Mesenchymal stem cell (in vitro differentiated cells and primary cell): ENCODE measurements around the gene IGSF1.

Experiments used
- DNase-seq: peaks from one replicate; pipeline ENCODE4 v3.0.0-alpha.2; 2013
- H2AFZ ChIP-seq: one replicate; pipeline ENCODE4 v1.6.1; 2013; ENCODE audit warnings: low read depth, mild to moderate bottlenecking, control low read depth, inconsistent platforms, low read length, moderate library complexity
- H2AK5ac ChIP-seq: 2 replicates; pipeline ENCODE4 v1.6.1; 2013; ENCODE audit warnings: low read length, moderate library complexity, mild to moderate bottlenecking, inconsistent platforms; ENCODE audit not compliant: severe bottlenecking
- H2BK120ac ChIP-seq: one replicate; pipeline ENCODE4 v1.6.1; 2013; ENCODE audit warnings: low read depth, mild to moderate bottlenecking, inconsistent platforms, low read length, moderate library complexity
- H2BK12ac ChIP-seq, 2 experiments: one replicate each; pipeline ENCODE4 v1.6.1; 2013; ENCODE audit warnings: inconsistent platforms in 2 of 2, low read length in 2 of 2, mild to moderate bottlenecking in 2 of 2, moderate library complexity in 2 of 2, control low read depth in 1 of 2
- H2BK15ac ChIP-seq: one replicate; pipeline ENCODE4 v1.6.1; 2013; ENCODE audit warnings: mild to moderate bottlenecking, low read depth, inconsistent platforms; ENCODE audit not compliant: poor library complexity, severe bottlenecking
- H2BK5ac ChIP-seq: 2 replicates; pipeline ENCODE4 v1.6.1; 2013; ENCODE audit warnings: low read depth, mild to moderate bottlenecking, low read length, control low read depth, inconsistent platforms; ENCODE audit not compliant: poor library complexity, severe bottlenecking
- H3K14ac ChIP-seq, 2 experiments: one replicate each; pipeline ENCODE4 v1.6.1; 2013; ENCODE audit warnings: inconsistent platforms in 2 of 2, low read length in 2 of 2, control low read depth in 1 of 2, mild to moderate bottlenecking in 1 of 2, moderate library complexity in 1 of 2
- H3K18ac ChIP-seq, 2 experiments: one replicate each; pipeline ENCODE4 v1.6.1; 2013; ENCODE audit warnings: inconsistent platforms in 2 of 2, low read length in 2 of 2, control low read depth in 1 of 2, low read depth in 1 of 2, mild to moderate bottlenecking in 1 of 2
- H3K23ac ChIP-seq, 2 experiments: one replicate each; pipeline ENCODE4 v1.6.1; 2013; ENCODE audit warnings: inconsistent platforms in 2 of 2, low read length in 2 of 2, mild to moderate bottlenecking in 2 of 2, moderate library complexity in 2 of 2, control low read depth in 1 of 2
- H3K27ac ChIP-seq: 2 replicates; pipeline ENCODE4 v1.5.1; 2013; ENCODE audit warnings: mild to moderate bottlenecking, moderate library complexity, low read length, control low read depth, inconsistent platforms; ENCODE audit not compliant: poor library complexity, severe bottlenecking
- H3K27me3 ChIP-seq, 2 experiments: 2 replicates each; pipeline versions ENCODE4 v1.6.1 to v1.7.0; 2013; ENCODE audit warnings: low read length in 2 of 2, mild to moderate bottlenecking in 2 of 2, moderate library complexity in 2 of 2, control low read depth in 1 of 2, inconsistent platforms in 1 of 2; ENCODE audit not compliant: control insufficient read depth in 1 of 2, insufficient read depth in 1 of 2
- H3K36me3 ChIP-seq, 2 experiments: 2 replicates each; pipeline versions ENCODE4 v1.6.1 to v1.7.0; 2013; ENCODE audit warnings: low read length in 2 of 2, control low read depth in 1 of 2, inconsistent platforms in 1 of 2, low read depth in 1 of 2, mild to moderate bottlenecking in 1 of 2; ENCODE audit not compliant: insufficient read depth in 2 of 2, control insufficient read depth in 1 of 2
- H3K4ac ChIP-seq, 2 experiments: one replicate each; pipeline ENCODE4 v1.6.1; 2013; ENCODE audit warnings: inconsistent platforms in 2 of 2, low read length in 2 of 2, mild to moderate bottlenecking in 2 of 2, moderate library complexity in 2 of 2, control low read depth in 1 of 2, low read depth in 1 of 2
- H3K4me1 ChIP-seq: 2 replicates; pipeline ENCODE4 v1.6.1; 2013; ENCODE audit warnings: low read depth, low read length, control low read depth; ENCODE audit not compliant: control insufficient read depth, insufficient read depth
- H3K4me2 ChIP-seq: 2 replicates; pipeline ENCODE4 v1.6.1; 2013; ENCODE audit warnings: low read length, mild to moderate bottlenecking, inconsistent platforms; ENCODE audit not compliant: poor library complexity, severe bottlenecking
- H3K4me3 ChIP-seq, 2 experiments: 2 replicates each; pipeline versions ENCODE4 v1.5.1 to v1.7.0; 2013; ENCODE audit warnings: low read length in 2 of 2, mild to moderate bottlenecking in 2 of 2, control low read depth in 1 of 2, low read depth in 1 of 2; ENCODE audit not compliant: insufficient read depth in 1 of 2
- H3K79me1 ChIP-seq: replicated peaks from 2 replicates; pipeline ENCODE4 v1.6.1; 2013; ENCODE audit warnings: mild to moderate bottlenecking, control low read depth, low read length, inconsistent platforms; ENCODE audit not compliant: poor library complexity, severe bottlenecking
- H3K9ac ChIP-seq: 2 replicates; pipeline ENCODE4 v1.7.0; 2013; ENCODE audit warnings: mild to moderate bottlenecking, low read length, moderate library complexity
- H3K9me3 ChIP-seq: 2 replicates; pipeline ENCODE4 v1.7.0; 2013; ENCODE audit warnings: mild to moderate bottlenecking, low read length; ENCODE audit not compliant: control insufficient read depth
- H4K8ac ChIP-seq: one replicate; pipeline ENCODE4 v1.6.1; 2013; ENCODE audit warnings: inconsistent platforms, mild to moderate bottlenecking, low read length, moderate library complexity
- H4K91ac ChIP-seq: one replicate; pipeline ENCODE4 v1.6.1; 2013; ENCODE audit warnings: mild to moderate bottlenecking, low read length, inconsistent platforms
- WGBS: methylation state at CpG from one replicate; pipeline ENCODE4 v1.1.7; 2013; ENCODE audit warnings: mixed read lengths; 5-methylcytosine and 5-hydroxymethylcytosine counted together

The IGSF1 gene

DNA sequence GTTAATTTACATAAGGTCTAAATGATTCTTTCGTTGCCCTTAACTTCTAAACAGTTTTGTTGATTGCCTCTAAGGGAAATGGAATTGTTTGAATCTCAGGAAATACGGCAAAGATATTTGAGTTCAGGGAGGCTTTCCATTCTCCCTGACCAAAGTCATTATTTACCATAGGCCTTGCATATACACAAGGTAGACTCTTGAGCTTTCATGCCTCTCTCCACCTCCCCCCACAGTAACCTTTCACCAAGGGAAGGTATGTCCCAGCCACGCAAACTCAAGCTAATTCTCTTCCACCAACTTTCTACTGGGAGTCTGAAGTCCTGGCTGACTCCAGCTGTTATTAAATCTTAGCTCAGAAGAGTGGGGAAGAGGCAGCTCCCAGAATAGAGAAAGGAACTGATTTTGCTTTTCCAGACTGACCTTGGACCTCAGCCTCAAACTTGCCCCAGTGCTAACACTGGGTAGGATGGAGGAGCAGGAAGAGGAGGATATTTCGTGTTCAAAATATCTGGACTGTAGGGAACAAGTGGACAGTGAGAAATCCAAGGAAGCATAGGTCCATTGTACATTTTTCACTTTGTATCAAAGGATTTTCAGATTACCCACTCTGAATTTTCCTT lies 1.4 kb downstream of the IGSF1 start:
- H2AFZ ChIP-seq, result no peak overlapping the region
- H3K18ac ChIP-seq, result no peak overlapping the region
- H3K4me3 ChIP-seq, result no peak overlapping the region
- H3K4me1 ChIP-seq, result peaks cover 3% of the 10 kb centered on the region
- H3K4me2 ChIP-seq, result no peak overlapping the region
- H3K14ac ChIP-seq, result no peak overlapping the region
- no peak overlapping the region for H3K27ac ChIP-seq
- no peak overlapping the region for H4K91ac ChIP-seq
- H3K4ac ChIP-seq, result no peak overlapping the region
- no peak overlapping the region for H2BK120ac ChIP-seq
- 88% methylated on average over 3 of the region's 4 CpGs for WGBS
- H3K27me3 ChIP-seq, result peaks cover 0 to 47% of the 10 kb centered on the region in 2 experiments
- no peak overlapping the region for H3K9ac ChIP-seq
- no peak overlapping the region for H2AK5ac ChIP-seq
- no peak overlapping the region for H2BK5ac ChIP-seq
- no peaks in the 10 kb centered on the region for H3K36me3 ChIP-seq
- no peaks in the 10 kb centered on the region for H3K9me3 ChIP-seq
- DNase-seq, result no peak
- no peak overlapping the region for H2BK12ac ChIP-seq
- H2BK15ac ChIP-seq, result no peak overlapping the region
- H3K23ac ChIP-seq, result no peak overlapping the region
- no peak overlapping the region for H4K8ac ChIP-seq
- no peaks in the 10 kb centered on the region for H3K79me1 ChIP-seq

DNA sequence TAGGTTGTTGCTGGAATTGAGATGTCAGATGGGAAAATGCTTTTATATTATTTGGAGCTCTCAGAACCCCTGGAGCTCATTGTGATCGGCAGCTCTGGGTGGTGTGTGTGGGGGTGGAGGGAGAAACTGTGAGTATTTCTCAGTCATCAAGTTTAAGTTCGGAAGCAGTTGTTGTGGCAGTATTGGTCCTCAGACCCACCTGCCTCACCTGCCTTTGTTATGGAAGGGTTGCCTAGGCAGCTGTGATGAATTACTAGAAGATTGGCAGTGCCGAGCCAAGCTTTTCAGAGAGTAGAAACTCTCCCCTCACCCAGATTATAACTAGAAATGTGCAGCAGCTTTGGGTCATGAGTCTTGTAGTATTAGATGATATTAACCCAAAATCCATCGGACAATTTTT lies 9.5 kb downstream of the IGSF1 start:
- H3K4ac ChIP-seq, result no peak overlapping the region
- no peak overlapping the region for H3K18ac ChIP-seq
- no peak for DNase-seq
- H4K8ac ChIP-seq, result no peak overlapping the region
- H3K79me1 ChIP-seq, result no peaks in the 10 kb centered on the region
- H3K9ac ChIP-seq, result no peak overlapping the region
- H3K4me1 ChIP-seq, result no peaks in the 10 kb centered on the region
- H3K23ac ChIP-seq, result no peak overlapping the region
- no peak overlapping the region for H4K91ac ChIP-seq
- no peaks in the 10 kb centered on the region for H3K9me3 ChIP-seq
- H2BK15ac ChIP-seq, result no peak overlapping the region
- H2BK120ac ChIP-seq, result no peak overlapping the region
- no peak overlapping the region for H2AFZ ChIP-seq
- peaks cover 0 to 45% of the 10 kb centered on the region in 2 experiments for H3K27me3 ChIP-seq
- no peak overlapping the region for H2BK5ac ChIP-seq
- H3K4me2 ChIP-seq, result no peak overlapping the region
- H3K4me3 ChIP-seq, result no peak overlapping the region
- H2AK5ac ChIP-seq, result no peak overlapping the region
- no peak overlapping the region for H3K14ac ChIP-seq
- no peaks in the 10 kb centered on the region for H3K36me3 ChIP-seq
- WGBS, result 91% methylated on average over 2 of the region's 4 CpGs
- H3K27ac ChIP-seq, result no peak overlapping the region
- H2BK12ac ChIP-seq, result no peak overlapping the region

DNA sequence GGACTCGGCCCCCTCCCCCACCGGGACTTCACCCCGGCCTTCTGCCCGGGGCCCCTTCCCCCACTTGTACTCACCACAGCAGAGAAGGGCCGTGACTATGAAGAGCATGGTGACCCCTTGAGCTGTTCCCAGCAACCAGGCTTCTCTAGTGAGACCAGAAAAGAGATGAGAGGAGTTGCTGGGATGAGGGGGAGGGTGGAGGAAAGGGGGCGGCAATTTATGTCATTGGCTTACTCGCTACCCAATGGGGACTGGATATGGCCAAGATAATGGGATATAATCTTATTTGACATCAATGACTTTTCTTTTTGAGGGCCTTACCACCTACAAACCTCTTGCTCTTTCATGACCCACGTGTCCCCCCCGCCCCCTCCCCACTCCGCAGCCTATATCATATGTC lies 9.9 kb downstream of the IGSF1 start:
- Histone ChIP-seq H2BK12ac (no peak overlapping the region), H3K27me3 (peaks cover 0 to 46% of the 10 kb centered on the region in 2 experiments), H3K9me3 (no peaks in the 10 kb centered on the region), H2BK5ac (no peak overlapping the region), H3K27ac (no peak overlapping the region), H3K14ac (no peak overlapping the region), H2BK15ac (no peak overlapping the region), H3K18ac (no peak overlapping the region), H3K23ac (no peak overlapping the region), H2AFZ (no peak overlapping the region), H2AK5ac (no peak overlapping the region), H2BK120ac (no peak overlapping the region), H3K4ac (no peak overlapping the region), H4K91ac (no peak overlapping the region), H3K4me3 (no peak overlapping the region), H3K79me1 (no peaks in the 10 kb centered on the region), H4K8ac (no peak overlapping the region), H3K36me3 (peaks cover 0 to 3% of the 10 kb centered on the region in 2 experiments), H3K9ac (no peak overlapping the region), H3K4me1 (no peaks in the 10 kb centered on the region), H3K4me2 (no peak overlapping the region)
- 79% methylated on average over 5 of the region's 10 CpGs for WGBS
- no peak for DNase-seq

- H3K79me1 ChIP-seq, result no peaks in the 10 kb centered on the region
- H2BK12ac ChIP-seq, result no peak overlapping the region
- no peak overlapping the region for H3K4me3 ChIP-seq
- H2BK15ac ChIP-seq, result no peak overlapping the region
- H2BK120ac ChIP-seq, result no peak overlapping the region
- H3K14ac ChIP-seq, result no peak overlapping the region
- no peak for DNase-seq
- no peaks in the 10 kb centered on the region for H3K4me1 ChIP-seq
- H3K4me2 ChIP-seq, result no peak overlapping the region
- H3K9me3 ChIP-seq, result no peaks in the 10 kb centered on the region
- peaks cover 0 to 3% of the 10 kb centered on the region in 2 experiments for H3K36me3 ChIP-seq
- no peak overlapping the region for H3K4ac ChIP-seq
- H4K91ac ChIP-seq, result no peak overlapping the region
- no peak overlapping the region for H3K23ac ChIP-seq
- H3K27ac ChIP-seq, result no peak overlapping the region
- no peak overlapping the region for H2AK5ac ChIP-seq
- no peak overlapping the region for H3K18ac ChIP-seq
- H4K8ac ChIP-seq, result no peak overlapping the region
- H2BK5ac ChIP-seq, result no peak overlapping the region
- 73% methylated on average over 8 of the region's 11 CpGs for WGBS
- H3K27me3 ChIP-seq, result peaks cover 0 to 42% of the 10 kb centered on the region in 2 experiments
- H3K9ac ChIP-seq, result no peak overlapping the region
- H2AFZ ChIP-seq, result no peak overlapping the region
These were observed 11.5 kb downstream of the IGSF1 start for GRCh38 chrX:131277543-131278136.
